ENCODE results near the gene THEMIS2. TPM values are rescaled to one million over a fixed set of nuclear protein-coding genes. Genes with fewer than 3 reads are reported as not detected.

THEMIS2 gene
- total and polyA plus RNA-seq, 2 experiments from 2014 or later: 8.1 to 32.4 TPM

GRCh38 chr1:27858949-27859576, 13.3 kb upstream of the THEMIS2 start (continued):
- no peak for TF ChIP-seq EZH2 (IDR thresholded peaks at IDR 0.05; ENCODE audit: low read depth, unreplicated experiment)
- TF ChIP-seq EZH2phosphoT487 (IDR thresholded peaks at IDR 0.05; ENCODE audit: unreplicated experiment): no peak
- TF ChIP-seq ZNF331 (CRISPR knock-in tag; IDR thresholded peaks at IDR 0.05; ENCODE audit: low read depth): no peak
- no peak for TF ChIP-seq CREB1 (CRISPR knock-in tag; IDR thresholded peaks at IDR 0.05; ENCODE audit: low read depth)
- no peak for TF ChIP-seq POLR2AphosphoS5 (IDR thresholded peaks at IDR 0.05; ENCODE audit: low read depth)
- no peak for TF ChIP-seq JUNB (IDR thresholded peaks at IDR 0.05; ENCODE audit: unreplicated experiment)
- TF ChIP-seq, protein P1, sequence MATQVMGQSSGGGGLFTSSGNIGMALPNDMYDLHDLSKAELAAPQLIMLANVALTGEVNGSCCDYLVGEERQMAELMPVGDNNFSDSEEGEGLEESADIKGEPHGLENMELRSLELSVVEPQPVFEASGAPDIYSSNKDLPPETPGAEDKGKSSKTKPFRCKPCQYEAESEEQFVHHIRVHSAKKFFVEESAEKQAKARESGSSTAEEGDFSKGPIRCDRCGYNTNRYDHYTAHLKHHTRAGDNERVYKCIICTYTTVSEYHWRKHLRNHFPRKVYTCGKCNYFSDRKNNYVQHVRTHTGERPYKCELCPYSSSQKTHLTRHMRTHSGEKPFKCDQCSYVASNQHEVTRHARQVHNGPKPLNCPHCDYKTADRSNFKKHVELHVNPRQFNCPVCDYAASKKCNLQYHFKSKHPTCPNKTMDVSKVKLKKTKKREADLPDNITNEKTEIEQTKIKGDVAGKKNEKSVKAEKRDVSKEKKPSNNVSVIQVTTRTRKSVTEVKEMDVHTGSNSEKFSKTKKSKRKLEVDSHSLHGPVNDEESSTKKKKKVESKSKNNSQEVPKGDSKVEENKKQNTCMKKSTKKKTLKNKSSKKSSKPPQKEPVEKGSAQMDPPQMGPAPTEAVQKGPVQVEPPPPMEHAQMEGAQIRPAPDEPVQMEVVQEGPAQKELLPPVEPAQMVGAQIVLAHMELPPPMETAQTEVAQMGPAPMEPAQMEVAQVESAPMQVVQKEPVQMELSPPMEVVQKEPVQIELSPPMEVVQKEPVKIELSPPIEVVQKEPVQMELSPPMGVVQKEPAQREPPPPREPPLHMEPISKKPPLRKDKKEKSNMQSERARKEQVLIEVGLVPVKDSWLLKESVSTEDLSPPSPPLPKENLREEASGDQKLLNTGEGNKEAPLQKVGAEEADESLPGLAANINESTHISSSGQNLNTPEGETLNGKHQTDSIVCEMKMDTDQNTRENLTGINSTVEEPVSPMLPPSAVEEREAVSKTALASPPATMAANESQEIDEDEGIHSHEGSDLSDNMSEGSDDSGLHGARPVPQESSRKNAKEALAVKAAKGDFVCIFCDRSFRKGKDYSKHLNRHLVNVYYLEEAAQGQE (IDR thresholded peaks at IDR 0.05; ENCODE audit: unreplicated experiment): no peak

GRCh38 chr1:27861436-27861835, 10.9 kb upstream of the THEMIS2 start:
- H3K36me3 ChIP-seq (ENCODE audit: insufficient read depth): no peaks in the 10 kb centered on the region
- H3F3A ChIP-seq (replicated peaks; ENCODE audit: low read depth): no peaks in the 10 kb centered on the region
- Mint-ChIP-seq H3K27ac (no peak overlapping the region), H3K9me3 (no peaks in the 10 kb centered on the region), H3K4me1 (peaks cover 6% of the 10 kb centered on the region), H3K36me3 (ENCODE audit: low read depth) (no peaks in the 10 kb centered on the region), H3K4me3 (no peak overlapping the region), H3K27me3 (ENCODE audit: insufficient read depth, low read depth, poor library complexity) (peaks cover 9% of the 10 kb centered on the region)
- H3K79me2 ChIP-seq (replicated peaks; ENCODE audit: insufficient read depth): no peaks in the 10 kb centered on the region
- no peak overlapping the region for H3K4me2 ChIP-seq
- H3K27me3 ChIP-seq (ENCODE audit: insufficient read depth): no peaks in the 10 kb centered on the region
- ATAC-seq: no peak
- no peaks in the 10 kb centered on the region for H3K9me2 ChIP-seq (ENCODE audit: insufficient read depth)
- H2AFZ ChIP-seq: no peak overlapping the region
- no peaks in the 10 kb centered on the region for H4K20me1 ChIP-seq (replicated peaks; ENCODE audit: insufficient read depth)
- no peak for DNase-seq (ENCODE audit: low spot score)
- H3K27ac ChIP-seq (ENCODE audit: low read depth): no peak overlapping the region
- no peak overlapping the region for H3K4me3 ChIP-seq
- TF ChIP-seq NANOG (IDR thresholded peaks at IDR 0.05; ENCODE audit: borderline replicate concordance) (no peak), EZH2 (IDR thresholded peaks at IDR 0.05; ENCODE audit: low read depth, unreplicated experiment) (no peak), POLR2AphosphoS5 (IDR thresholded peaks at IDR 0.05; ENCODE audit: low read depth) (no peak), JUNB (IDR thresholded peaks at IDR 0.05; ENCODE audit: unreplicated experiment) (no peak), STAT1 (IDR thresholded peaks at IDR 0.05; ENCODE audit: unreplicated experiment) (no peak), CREB1 (CRISPR knock-in tag; IDR thresholded peaks at IDR 0.05; ENCODE audit: low read depth) (no peak), ZNF114 (CRISPR knock-in tag; IDR thresholded peaks at IDR 0.05) (no peak), EZH2phosphoT487 (IDR thresholded peaks at IDR 0.05; ENCODE audit: unreplicated experiment) (no peak)
- TF ChIP-seq, protein P2, sequence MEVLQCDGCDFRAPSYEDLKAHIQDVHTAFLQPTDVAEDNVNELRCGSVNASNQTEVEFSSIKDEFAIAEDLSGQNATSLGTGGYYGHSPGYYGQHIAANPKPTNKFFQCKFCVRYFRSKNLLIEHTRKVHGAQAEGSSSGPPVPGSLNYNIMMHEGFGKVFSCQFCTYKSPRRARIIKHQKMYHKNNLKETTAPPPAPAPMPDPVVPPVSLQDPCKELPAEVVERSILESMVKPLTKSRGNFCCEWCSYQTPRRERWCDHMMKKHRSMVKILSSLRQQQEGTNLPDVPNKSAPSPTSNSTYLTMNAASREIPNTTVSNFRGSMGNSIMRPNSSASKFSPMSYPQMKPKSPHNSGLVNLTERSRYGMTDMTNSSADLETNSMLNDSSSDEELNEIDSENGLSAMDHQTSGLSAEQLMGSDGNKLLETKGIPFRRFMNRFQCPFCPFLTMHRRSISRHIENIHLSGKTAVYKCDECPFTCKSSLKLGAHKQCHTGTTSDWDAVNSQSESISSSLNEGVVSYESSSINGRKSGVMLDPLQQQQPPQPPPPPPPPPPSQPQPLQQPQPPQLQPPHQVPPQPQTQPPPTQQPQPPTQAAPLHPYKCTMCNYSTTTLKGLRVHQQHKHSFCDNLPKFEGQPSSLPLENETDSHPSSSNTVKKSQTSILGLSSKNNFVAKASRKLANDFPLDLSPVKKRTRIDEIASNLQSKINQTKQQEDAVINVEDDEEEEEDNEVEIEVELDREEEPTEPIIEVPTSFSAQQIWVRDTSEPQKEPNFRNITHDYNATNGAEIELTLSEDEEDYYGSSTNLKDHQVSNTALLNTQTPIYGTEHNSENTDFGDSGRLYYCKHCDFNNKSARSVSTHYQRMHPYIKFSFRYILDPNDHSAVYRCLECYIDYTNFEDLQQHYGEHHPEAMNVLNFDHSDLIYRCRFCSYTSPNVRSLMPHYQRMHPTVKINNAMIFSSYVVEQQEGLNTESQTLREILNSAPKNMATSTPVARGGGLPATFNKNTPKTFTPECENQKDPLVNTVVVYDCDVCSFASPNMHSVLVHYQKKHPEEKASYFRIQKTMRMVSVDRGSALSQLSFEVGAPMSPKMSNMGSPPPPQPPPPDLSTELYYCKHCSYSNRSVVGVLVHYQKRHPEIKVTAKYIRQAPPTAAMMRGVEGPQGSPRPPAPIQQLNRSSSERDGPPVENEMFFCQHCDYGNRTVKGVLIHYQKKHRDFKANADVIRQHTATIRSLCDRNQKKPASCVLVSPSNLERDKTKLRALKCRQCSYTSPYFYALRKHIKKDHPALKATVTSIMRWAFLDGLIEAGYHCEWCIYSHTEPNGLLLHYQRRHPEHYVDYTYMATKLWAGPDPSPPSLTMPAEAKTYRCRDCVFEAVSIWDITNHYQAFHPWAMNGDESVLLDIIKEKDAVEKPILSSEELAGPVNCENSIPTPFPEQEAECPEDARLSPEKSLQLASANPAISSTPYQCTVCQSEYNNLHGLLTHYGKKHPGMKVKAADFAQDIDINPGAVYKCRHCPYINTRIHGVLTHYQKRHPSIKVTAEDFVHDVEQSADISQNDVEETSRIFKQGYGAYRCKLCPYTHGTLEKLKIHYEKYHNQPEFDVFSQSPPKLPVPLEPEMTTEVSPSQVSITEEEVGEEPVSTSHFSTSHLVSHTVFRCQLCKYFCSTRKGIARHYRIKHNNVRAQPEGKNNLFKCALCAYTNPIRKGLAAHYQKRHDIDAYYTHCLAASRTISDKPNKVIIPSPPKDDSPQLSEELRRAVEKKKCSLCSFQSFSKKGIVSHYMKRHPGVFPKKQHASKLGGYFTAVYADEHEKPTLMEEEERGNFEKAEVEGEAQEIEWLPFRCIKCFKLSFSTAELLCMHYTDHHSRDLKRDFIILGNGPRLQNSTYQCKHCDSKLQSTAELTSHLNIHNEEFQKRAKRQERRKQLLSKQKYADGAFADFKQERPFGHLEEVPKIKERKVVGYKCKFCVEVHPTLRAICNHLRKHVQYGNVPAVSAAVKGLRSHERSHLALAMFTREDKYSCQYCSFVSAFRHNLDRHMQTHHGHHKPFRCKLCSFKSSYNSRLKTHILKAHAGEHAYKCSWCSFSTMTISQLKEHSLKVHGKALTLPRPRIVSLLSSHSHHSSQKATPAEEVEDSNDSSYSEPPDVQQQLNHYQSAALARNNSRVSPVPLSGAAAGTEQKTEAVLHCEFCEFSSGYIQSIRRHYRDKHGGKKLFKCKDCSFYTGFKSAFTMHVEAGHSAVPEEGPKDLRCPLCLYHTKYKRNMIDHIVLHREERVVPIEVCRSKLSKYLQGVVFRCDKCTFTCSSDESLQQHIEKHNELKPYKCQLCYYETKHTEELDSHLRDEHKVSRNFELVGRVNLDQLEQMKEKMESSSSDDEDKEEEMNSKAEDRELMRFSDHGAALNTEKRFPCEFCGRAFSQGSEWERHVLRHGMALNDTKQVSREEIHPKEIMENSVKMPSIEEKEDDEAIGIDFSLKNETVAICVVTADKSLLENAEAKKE (CRISPR knock-in tag; IDR thresholded peaks at IDR 0.05): no peak
- TF ChIP-seq, protein P3, sequence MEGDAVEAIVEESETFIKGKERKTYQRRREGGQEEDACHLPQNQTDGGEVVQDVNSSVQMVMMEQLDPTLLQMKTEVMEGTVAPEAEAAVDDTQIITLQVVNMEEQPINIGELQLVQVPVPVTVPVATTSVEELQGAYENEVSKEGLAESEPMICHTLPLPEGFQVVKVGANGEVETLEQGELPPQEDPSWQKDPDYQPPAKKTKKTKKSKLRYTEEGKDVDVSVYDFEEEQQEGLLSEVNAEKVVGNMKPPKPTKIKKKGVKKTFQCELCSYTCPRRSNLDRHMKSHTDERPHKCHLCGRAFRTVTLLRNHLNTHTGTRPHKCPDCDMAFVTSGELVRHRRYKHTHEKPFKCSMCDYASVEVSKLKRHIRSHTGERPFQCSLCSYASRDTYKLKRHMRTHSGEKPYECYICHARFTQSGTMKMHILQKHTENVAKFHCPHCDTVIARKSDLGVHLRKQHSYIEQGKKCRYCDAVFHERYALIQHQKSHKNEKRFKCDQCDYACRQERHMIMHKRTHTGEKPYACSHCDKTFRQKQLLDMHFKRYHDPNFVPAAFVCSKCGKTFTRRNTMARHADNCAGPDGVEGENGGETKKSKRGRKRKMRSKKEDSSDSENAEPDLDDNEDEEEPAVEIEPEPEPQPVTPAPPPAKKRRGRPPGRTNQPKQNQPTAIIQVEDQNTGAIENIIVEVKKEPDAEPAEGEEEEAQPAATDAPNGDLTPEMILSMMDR (conservative IDR thresholded peaks at IDR 0.05; ENCODE audit: low read depth in 2 of 2): no peak
- no peaks in the 10 kb centered on the region; the same call in 1 of the 2 replicates for H3K4me1 ChIP-seq (ENCODE audit: insufficient read depth)
